ENCODE data around the gene NRG3. TPM values are rescaled to one million over a fixed set of nuclear protein-coding genes. Genes with fewer than 3 reads are reported as not detected.

The NRG3 gene
- total and polyA plus RNA-seq, 2 donors (not counting 1 experiment from before 2014, with no cell fraction given), result 0.06 TPM; not detected in 1

DNA sequence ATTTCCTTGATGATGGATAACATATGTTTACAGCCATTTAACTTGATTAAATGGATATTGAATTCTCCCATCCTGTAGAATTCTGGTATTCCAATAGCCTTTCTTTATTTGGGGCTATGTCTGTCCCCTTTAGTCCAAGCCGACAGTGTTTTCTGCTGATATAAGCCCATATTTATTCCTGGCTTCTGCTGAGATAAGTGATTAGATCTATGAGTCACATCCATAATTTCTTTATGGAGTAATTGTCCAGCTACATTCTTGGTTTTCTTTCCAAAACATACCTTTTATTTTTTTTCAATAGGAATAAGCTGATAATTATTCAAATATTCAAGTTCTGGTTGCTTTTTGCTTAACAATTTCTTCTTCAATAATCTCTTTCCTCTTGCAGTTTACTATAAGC lies 106.7 kb downstream of the NRG3 start:
- Histone ChIP-seq H2AFZ (ENCODE audit: insufficient read depth, low read depth, low read length, poor library complexity, severe bottlenecking) (no peak overlapping the region), H3K36me3 (replicated peaks in 1 of 2; ENCODE audit: control extremely low read depth in 1 of 2, control insufficient read depth in 1 of 2, extremely low read depth in 1 of 2, insufficient read depth in 2 of 2, low read length in 1 of 2) (no peaks in the 10 kb centered on the region), H3K9ac (ENCODE audit: low read length) (no peak overlapping the region), H4K20me1 (ENCODE audit: control insufficient read depth, insufficient read depth, low read length, poor library complexity, severe bottlenecking) (no peaks in the 10 kb centered on the region), H3K9me3 (ENCODE audit: control extremely low read depth in 1 of 3, control insufficient read depth in 2 of 3, insufficient read depth in 1 of 3, low read length in 2 of 3) (peaks cover 0 to 4% (median 0%) of the 10 kb centered on the region in 3 donors), H3K79me2 (ENCODE audit: control insufficient read depth, insufficient read depth, low read length) (no peaks in the 10 kb centered on the region), H3K4me1 (ENCODE audit: control insufficient read depth in 2 of 2, insufficient read depth in 2 of 2, low read length in 2 of 2) (no peaks in the 10 kb centered on the region), H3K27me3 (replicated peaks in 1 of 4; ENCODE audit: control extremely low read depth in 1 of 4, control insufficient read depth in 3 of 4, insufficient read depth in 4 of 4, low read length in 3 of 4) (no peaks in the 10 kb centered on the region), H3K4me3 (ENCODE audit: control extremely low read depth in 1 of 5, extremely low read depth in 1 of 5, insufficient read depth in 1 of 5, low read depth in 2 of 5, low read length in 4 of 5) (no peak overlapping the region), H3K4me2 (replicated peaks; ENCODE audit: low read depth, low read length, poor library complexity, severe bottlenecking) (no peak overlapping the region), H3K27ac (ENCODE audit: low read length in 2 of 2) (no peak overlapping the region)
- Mint-ChIP-seq H3K27me3 (no peaks in the 10 kb centered on the region), H3K4me1 (no peaks in the 10 kb centered on the region), H3K27ac (no peak overlapping the region), H3K9me3 (ENCODE audit: insufficient read depth) (no peaks in the 10 kb centered on the region), H3K4me3 (no peak overlapping the region)
- WGBS (ENCODE audit: insufficient coverage), result no CpG with 5 or more reads among the region's 1 CpG
- intact Hi-C loops (cut with micrococcal nuclease), result no loop called here
- no peak for TF ChIP-seq EZH2 (IDR thresholded peaks at IDR 0.05; ENCODE audit: borderline replicate concordance, insufficient read depth, low read depth, low read length, poor library complexity, severe bottlenecking)
- TF ChIP-seq, protein P1, sequence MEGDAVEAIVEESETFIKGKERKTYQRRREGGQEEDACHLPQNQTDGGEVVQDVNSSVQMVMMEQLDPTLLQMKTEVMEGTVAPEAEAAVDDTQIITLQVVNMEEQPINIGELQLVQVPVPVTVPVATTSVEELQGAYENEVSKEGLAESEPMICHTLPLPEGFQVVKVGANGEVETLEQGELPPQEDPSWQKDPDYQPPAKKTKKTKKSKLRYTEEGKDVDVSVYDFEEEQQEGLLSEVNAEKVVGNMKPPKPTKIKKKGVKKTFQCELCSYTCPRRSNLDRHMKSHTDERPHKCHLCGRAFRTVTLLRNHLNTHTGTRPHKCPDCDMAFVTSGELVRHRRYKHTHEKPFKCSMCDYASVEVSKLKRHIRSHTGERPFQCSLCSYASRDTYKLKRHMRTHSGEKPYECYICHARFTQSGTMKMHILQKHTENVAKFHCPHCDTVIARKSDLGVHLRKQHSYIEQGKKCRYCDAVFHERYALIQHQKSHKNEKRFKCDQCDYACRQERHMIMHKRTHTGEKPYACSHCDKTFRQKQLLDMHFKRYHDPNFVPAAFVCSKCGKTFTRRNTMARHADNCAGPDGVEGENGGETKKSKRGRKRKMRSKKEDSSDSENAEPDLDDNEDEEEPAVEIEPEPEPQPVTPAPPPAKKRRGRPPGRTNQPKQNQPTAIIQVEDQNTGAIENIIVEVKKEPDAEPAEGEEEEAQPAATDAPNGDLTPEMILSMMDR (IDR thresholded peaks at IDR 0.05), result no peak
- ChIA-PET CTCF (no interaction called here), POLR2A (no interaction called here)
- no peak for DNase-seq
- ATAC-seq (ENCODE audit: low read depth), result no peak

DNA sequence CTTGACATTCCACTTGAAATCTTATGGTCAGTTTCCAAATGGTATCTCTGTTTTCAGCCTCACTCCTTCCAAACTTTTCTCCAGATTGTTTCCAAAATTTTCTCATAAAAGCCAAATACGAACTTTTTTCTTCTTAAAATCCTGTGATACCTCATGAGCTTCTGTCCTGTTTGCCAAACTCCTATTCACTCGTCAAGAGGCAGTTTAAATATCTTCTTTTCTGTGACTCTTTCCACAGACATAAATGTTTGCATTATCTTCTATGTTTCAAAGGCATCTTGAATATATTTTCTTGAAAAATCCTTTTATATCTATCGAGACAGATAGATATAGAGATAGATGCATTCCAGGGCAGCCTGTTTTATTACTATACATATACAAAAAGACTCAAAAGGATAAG lies 109.4 kb downstream of the NRG3 start:
- H3K9me3 Mint-ChIP-seq (ENCODE audit: insufficient read depth), result no peaks in the 10 kb centered on the region
- intact Hi-C loops (cut with micrococcal nuclease), result no loop called here

More for the DNA sequence above, 109.4 kb downstream of the NRG3 start:
- 78% methylated on average over 1 of the region's 3 CpGs for WGBS (ENCODE audit: insufficient coverage)
- H3K9me3 ChIP-seq (ENCODE audit: control extremely low read depth in 1 of 3, control insufficient read depth in 2 of 3, insufficient read depth in 1 of 3, low read length in 2 of 3), result peaks cover 0 to 4% (median 0%) of the 10 kb centered on the region in 3 donors
- H3K27ac ChIP-seq (ENCODE audit: low read length in 2 of 2), result no peak overlapping the region
- H3K4me3 ChIP-seq (ENCODE audit: control extremely low read depth in 1 of 5, extremely low read depth in 1 of 5, insufficient read depth in 1 of 5, low read depth in 2 of 5, low read length in 4 of 5), result no peak overlapping the region
- DNase-seq (no peak), ATAC-seq (ENCODE audit: low read depth) (no peak)
- H4K20me1 ChIP-seq (ENCODE audit: control insufficient read depth, insufficient read depth, low read length, poor library complexity, severe bottlenecking), result no peaks in the 10 kb centered on the region
- ChIA-PET POLR2A (no interaction called here), CTCF (no interaction called here)
- H3K4me3 Mint-ChIP-seq, result no peak overlapping the region
- H3K79me2 ChIP-seq (ENCODE audit: control insufficient read depth, insufficient read depth, low read length), result no peaks in the 10 kb centered on the region
- H3K27me3 ChIP-seq (replicated peaks in 1 of 4; ENCODE audit: control extremely low read depth in 1 of 4, control insufficient read depth in 3 of 4, insufficient read depth in 4 of 4, low read length in 3 of 4), result no peaks in the 10 kb centered on the region
- no peak overlapping the region for H3K9ac ChIP-seq (ENCODE audit: low read length)
- no peak for TF ChIP-seq EZH2 (IDR thresholded peaks at IDR 0.05; ENCODE audit: borderline replicate concordance, insufficient read depth, low read depth, low read length, poor library complexity, severe bottlenecking)
- TF ChIP-seq, protein P1 (IDR thresholded peaks at IDR 0.05), result no peak
- no peaks in the 10 kb centered on the region for H3K4me1 ChIP-seq (ENCODE audit: control insufficient read depth in 2 of 2, insufficient read depth in 2 of 2, low read length in 2 of 2)
- no peaks in the 10 kb centered on the region for H3K36me3 ChIP-seq (replicated peaks in 1 of 2; ENCODE audit: control extremely low read depth in 1 of 2, control insufficient read depth in 1 of 2, extremely low read depth in 1 of 2, insufficient read depth in 2 of 2, low read length in 1 of 2)
- no peaks in the 10 kb centered on the region for H3K27me3 Mint-ChIP-seq
- no peaks in the 10 kb centered on the region for H3K4me1 Mint-ChIP-seq
- no peak overlapping the region for H2AFZ ChIP-seq (ENCODE audit: insufficient read depth, low read depth, low read length, poor library complexity, severe bottlenecking)
- H3K27ac Mint-ChIP-seq, result no peak overlapping the region
- H3K4me2 ChIP-seq (replicated peaks; ENCODE audit: low read depth, low read length, poor library complexity, severe bottlenecking), result no peak overlapping the region
